Panc1 (cell line): ENCODE data around the gene EVL. TPM values are rescaled to one million over a fixed set of nuclear protein-coding genes. Genes with fewer than 3 reads are reported as not detected.

ENCODE experiments used
- ATAC-seq: fragments of 200-7000 bp; cut with Tn5 transposase; 2 replicates; pipeline ENCODE4 v1.9.1; 2020; ENCODE audit warnings: mild to moderate bottlenecking, moderate library complexity
- BruUV-seq: library from RNA; stranded (reverse); fragments of 400-500 nt; replicated peaks from 2 replicates; lab custom pipeline; 2021; lab: Mats Ljungman, UMichigan
- CTCF ChIA-PET: fragments of 300-600 bp; sonication (Branson Sonifier 250); formaldehyde crosslinking; loops from one replicate; lab custom pipeline; 2022; ENCODE audit warnings: antibody characterized with exemption; lab: Charles Lee
- POLR2A ChIA-PET: fragments of 300-600 bp; sonication (Branson Sonifier 250); formaldehyde crosslinking; loops from one replicate; lab custom pipeline; 2022; ENCODE audit warnings: antibody characterized with exemption; lab: Charles Lee
- DNase-seq: peaks from one replicate; pipeline ENCODE4 v3.0.0-alpha.2; 2010; ENCODE audit warnings: low read depth, low spot score
- H3K27ac ChIP-seq: 2 replicates; pipeline ENCODE4 v1.5.1; 2011; ENCODE audit warnings: mild to moderate bottlenecking, low read length, inconsistent platforms
- H3K27me3 ChIP-seq: fragments of 200-500 bp; sonication (Bioruptor generic); 2 replicates; pipeline ENCODE4 v1.6.0; 2014; ENCODE audit warnings: low read length, inconsistent platforms; ENCODE audit not compliant: control insufficient read depth, insufficient read depth
- H3K36me3 ChIP-seq: fragments of 200-500 bp; sonication (Bioruptor generic); 2 replicates; pipeline ENCODE4 v1.5.1; 2014; ENCODE audit warnings: inconsistent platforms, mild to moderate bottlenecking, low read length, moderate library complexity; ENCODE audit not compliant: control insufficient read depth, insufficient read depth
- H3K4me1 ChIP-seq: 2 replicates; pipeline ENCODE4 v1.5.1; 2011; ENCODE audit warnings: inconsistent platforms, mild to moderate bottlenecking, low read length, moderate library complexity; ENCODE audit not compliant: control insufficient read depth, insufficient read depth
- H3K4me3 ChIP-seq, 2 experiments: 2 replicates each; pipeline ENCODE4 v1.5.1; 2011 to 2012; ENCODE audit warnings: low read depth in 2 of 2, low read length in 2 of 2, mild to moderate bottlenecking in 2 of 2, inconsistent platforms in 1 of 2, moderate library complexity in 1 of 2
- H3K9me3 ChIP-seq: fragments of 200-500 bp; sonication (Bioruptor generic); 2 replicates; pipeline ENCODE4 v1.5.1; 2014; ENCODE audit warnings: low read depth, mild to moderate bottlenecking, inconsistent platforms, low read length, moderate library complexity; ENCODE audit not compliant: control insufficient read depth, insufficient read depth
- POLR2AphosphoS5 ChIP-seq: IDR thresholded peaks from 2 replicates; pipeline ENCODE4 v1.6.1; 2012; ENCODE audit warnings: mild to moderate bottlenecking, low read depth, low read length, moderate library complexity
- SIN3A ChIP-seq: IDR thresholded peaks from 2 replicates; pipeline ENCODE4 v1.6.1; 2012; ENCODE audit warnings: low read depth, mild to moderate bottlenecking, low read length, moderate library complexity, borderline replicate concordance; ENCODE audit not compliant: insufficient read depth
- TCF7L2 ChIP-seq: IDR thresholded peaks from 2 replicates; pipeline ENCODE4 v1.6.1; 2011; ENCODE audit warnings: mild to moderate bottlenecking, low read depth, low read length, inconsistent platforms
- in situ Hi-C: cut with HindIII; loops from 2 replicates; pipeline ENCODE4 v1.10.0; 2016; ENCODE audit warnings: low sequenced_read_pairs, low pct_unique_long_range_greater_than_20kb
- intact Hi-C: fragments of 100-400 bp; cut with micrococcal nuclease; formaldehyde crosslinking; loops from one replicate; pipeline ENCODE4 v1.10.0; 2022; ENCODE audit not compliant: unreplicated experiment
- total RNA-seq: library from RNA; stranded (reverse); gene quantifications from one replicate; pipeline ENCODE4 v1.2.1, GENCODE V29; 2021; ENCODE audit not compliant: unreplicated experiment
- TF ChIP-seq, protein P1 (sequence below), 2 experiments: IDR thresholded peaks; 2 replicates each; pipeline ENCODE4 v1.6.1; 2011 to 2012; ENCODE audit warnings: low read depth in 2 of 2, control low read depth in 1 of 2, low read length in 1 of 2, mild to moderate bottlenecking in 1 of 2, moderate library complexity in 1 of 2; ENCODE audit not compliant: insufficient read depth in 1 of 2
- TF ChIP-seq, protein P2 (sequence below): fragments of 450-650 bp; IDR thresholded peaks from 2 replicates; pipeline ENCODE4 v1.5.1; 2017; ENCODE audit warnings: mild to moderate bottlenecking

EVL gene
- total RNA-seq, 1 experiment from 2014 or later = 38.3 TPM

DNA sequence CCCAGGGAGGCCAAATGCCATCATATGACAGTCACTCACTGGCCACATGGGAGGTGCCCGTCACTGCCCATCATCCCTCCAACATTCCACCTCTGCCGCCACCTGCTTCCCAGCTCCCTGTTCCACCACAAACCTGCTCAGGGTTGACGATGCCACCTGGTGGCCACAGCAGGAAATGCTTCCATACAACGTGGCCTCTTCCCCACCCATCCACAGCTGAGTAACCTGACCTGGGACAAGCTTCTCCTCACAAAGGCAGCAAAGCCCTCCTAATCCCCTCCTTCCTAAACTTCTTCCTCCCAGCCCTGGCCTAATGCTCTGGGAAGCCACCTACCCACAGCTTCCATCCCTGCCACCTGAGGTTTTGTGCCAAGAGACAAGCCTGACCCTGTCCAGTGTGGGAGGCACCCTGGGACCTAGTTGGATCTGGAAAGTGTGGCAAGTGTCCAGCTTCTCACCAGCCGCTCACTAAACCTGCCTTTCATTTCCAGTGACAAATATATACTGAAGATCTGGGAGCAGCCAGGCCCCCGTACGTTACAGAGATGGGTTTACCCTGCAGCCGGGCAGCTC lies 89.9 kb downstream of the EVL start:
- Histone ChIP-seq H3K4me1 (peaks cover 8% of the 10 kb centered on the region), H3K9me3 (no peaks in the 10 kb centered on the region), H3K4me3 (no peak overlapping the region), H3K27ac (peak overlapping the region; percentile 23; the same call in 1 of the 2 replicates), H3K36me3 (no peaks in the 10 kb centered on the region), H3K27me3 (no peaks in the 10 kb centered on the region; the same call in 1 of the 2 replicates)
- no TSS peak for BruUV-seq
- ATAC-seq = no peak
- POLR2A ChIA-PET = no interaction called here
- peak; percentile 12 for DNase-seq
- TF ChIP-seq SIN3A = no peak
- TF ChIP-seq, protein P1, sequence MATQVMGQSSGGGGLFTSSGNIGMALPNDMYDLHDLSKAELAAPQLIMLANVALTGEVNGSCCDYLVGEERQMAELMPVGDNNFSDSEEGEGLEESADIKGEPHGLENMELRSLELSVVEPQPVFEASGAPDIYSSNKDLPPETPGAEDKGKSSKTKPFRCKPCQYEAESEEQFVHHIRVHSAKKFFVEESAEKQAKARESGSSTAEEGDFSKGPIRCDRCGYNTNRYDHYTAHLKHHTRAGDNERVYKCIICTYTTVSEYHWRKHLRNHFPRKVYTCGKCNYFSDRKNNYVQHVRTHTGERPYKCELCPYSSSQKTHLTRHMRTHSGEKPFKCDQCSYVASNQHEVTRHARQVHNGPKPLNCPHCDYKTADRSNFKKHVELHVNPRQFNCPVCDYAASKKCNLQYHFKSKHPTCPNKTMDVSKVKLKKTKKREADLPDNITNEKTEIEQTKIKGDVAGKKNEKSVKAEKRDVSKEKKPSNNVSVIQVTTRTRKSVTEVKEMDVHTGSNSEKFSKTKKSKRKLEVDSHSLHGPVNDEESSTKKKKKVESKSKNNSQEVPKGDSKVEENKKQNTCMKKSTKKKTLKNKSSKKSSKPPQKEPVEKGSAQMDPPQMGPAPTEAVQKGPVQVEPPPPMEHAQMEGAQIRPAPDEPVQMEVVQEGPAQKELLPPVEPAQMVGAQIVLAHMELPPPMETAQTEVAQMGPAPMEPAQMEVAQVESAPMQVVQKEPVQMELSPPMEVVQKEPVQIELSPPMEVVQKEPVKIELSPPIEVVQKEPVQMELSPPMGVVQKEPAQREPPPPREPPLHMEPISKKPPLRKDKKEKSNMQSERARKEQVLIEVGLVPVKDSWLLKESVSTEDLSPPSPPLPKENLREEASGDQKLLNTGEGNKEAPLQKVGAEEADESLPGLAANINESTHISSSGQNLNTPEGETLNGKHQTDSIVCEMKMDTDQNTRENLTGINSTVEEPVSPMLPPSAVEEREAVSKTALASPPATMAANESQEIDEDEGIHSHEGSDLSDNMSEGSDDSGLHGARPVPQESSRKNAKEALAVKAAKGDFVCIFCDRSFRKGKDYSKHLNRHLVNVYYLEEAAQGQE (IDR thresholded peaks at IDR 0.05; ENCODE audit: insufficient read depth in 1 of 2, low read depth in 2 of 2, low read length in 1 of 2) = no peak
- no peak for TF ChIP-seq POLR2AphosphoS5
- no peak for TF ChIP-seq TCF7L2
- TF ChIP-seq, protein P2, sequence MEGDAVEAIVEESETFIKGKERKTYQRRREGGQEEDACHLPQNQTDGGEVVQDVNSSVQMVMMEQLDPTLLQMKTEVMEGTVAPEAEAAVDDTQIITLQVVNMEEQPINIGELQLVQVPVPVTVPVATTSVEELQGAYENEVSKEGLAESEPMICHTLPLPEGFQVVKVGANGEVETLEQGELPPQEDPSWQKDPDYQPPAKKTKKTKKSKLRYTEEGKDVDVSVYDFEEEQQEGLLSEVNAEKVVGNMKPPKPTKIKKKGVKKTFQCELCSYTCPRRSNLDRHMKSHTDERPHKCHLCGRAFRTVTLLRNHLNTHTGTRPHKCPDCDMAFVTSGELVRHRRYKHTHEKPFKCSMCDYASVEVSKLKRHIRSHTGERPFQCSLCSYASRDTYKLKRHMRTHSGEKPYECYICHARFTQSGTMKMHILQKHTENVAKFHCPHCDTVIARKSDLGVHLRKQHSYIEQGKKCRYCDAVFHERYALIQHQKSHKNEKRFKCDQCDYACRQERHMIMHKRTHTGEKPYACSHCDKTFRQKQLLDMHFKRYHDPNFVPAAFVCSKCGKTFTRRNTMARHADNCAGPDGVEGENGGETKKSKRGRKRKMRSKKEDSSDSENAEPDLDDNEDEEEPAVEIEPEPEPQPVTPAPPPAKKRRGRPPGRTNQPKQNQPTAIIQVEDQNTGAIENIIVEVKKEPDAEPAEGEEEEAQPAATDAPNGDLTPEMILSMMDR = no peak; the same call in 1 of the 2 replicates
- CTCF ChIA-PET = interaction anchor here (0.6 to 0.9 kb wide), 2 partner anchors 47 to 163 kb away, joined by 3 to 4 read pairs; no protein-coding TSS in a partner anchor
- intact Hi-C loops (no loop called here), in situ Hi-C loops (no loop called here)

DNA sequence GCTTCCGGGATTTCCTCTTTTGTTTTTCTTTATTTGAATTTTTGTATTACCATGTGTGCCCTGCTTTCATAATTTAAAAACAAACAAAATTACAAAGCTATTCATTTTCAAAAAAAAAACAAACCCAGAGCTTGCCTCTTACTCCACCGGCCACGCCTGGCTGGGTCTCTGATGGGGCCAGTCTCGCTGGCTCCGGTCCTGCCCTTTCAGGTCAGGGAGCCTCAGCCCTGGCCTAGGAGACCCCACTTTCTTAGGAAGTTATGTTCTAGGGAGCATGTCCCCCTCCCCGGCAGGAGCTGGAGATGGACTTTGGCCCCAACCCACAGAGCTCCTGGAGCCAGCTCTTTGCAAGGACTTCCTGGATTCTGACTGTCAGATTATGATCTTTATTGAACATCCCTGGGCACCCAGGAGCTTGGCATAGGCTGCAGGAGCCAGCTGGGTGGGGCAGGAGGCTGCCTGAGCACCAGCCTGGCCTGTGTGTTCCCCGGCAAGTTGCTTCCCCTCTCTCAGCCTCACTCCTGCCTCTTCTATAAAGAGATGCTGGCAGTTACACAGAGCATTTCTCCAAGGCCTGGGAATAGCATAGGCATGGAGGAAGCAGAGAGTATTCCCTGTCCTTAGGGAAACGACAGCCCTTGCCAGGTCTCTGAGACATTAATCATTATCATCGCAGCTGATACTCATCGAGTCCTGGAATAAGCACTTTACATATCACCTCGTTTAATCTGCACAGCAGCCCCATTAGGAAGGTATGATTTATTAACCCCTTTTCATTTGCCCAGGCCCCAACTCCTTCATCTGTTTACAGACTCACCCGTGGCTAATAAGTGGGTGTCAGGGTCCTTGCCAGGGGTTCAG lies 90.8 kb downstream of the EVL start:
- DNase-seq (no peak), ATAC-seq (peak; percentile 46; the same call in 1 of the 2 replicates)
- Histone ChIP-seq H3K4me3 (0 out of 4 replicates have a peak overlapping the region, but pooled peaks of 1 of the 2 experiments have one; percentile 4), H3K36me3 (no peaks in the 10 kb centered on the region), H3K27me3 (no peaks in the 10 kb centered on the region; the same call in 1 of the 2 replicates), H3K9me3 (no peaks in the 10 kb centered on the region), H3K27ac (peak overlapping the region; percentile 23; the same call in 1 of the 2 replicates), H3K4me1 (peaks cover 8% of the 10 kb centered on the region)
- TF ChIP-seq, protein P1 (IDR thresholded peaks at IDR 0.05; ENCODE audit: insufficient read depth in 1 of 2, low read depth in 2 of 2, low read length in 1 of 2) = no peak
- TF ChIP-seq POLR2AphosphoS5 = no peak
- TF ChIP-seq, protein P2 = no peak
- no peak for TF ChIP-seq TCF7L2
- TF ChIP-seq SIN3A = no peak
- intact Hi-C loops (no loop called here), in situ Hi-C loops (no loop called here)
- ChIA-PET POLR2A (no interaction called here), CTCF (interaction anchor here (1.8 kb wide), 1 partner anchor 37 kb away, joined by 7 read pairs; no protein-coding TSS in a partner anchor)
- no TSS peak for BruUV-seq
